ENCODE results near the gene HNRNPC. TPM values are rescaled to one million over a fixed set of nuclear protein-coding genes. Genes with fewer than 3 reads are reported as not detected.

Gene HNRNPC
- polyA plus RNA-seq, 1 donor (not counting 4 experiments of a cell fraction or from before 2014, with no cell fraction given), result 871 TPM

GRCh38 chr14:21268617-21269251 lies 508 bp downstream of the HNRNPC start:
- H3K9me3 ChIP-seq (ENCODE audit: control insufficient read depth, low read depth, low read length), result no peaks in the 10 kb centered on the region
- peaks cover 40% of the 10 kb centered on the region for H4K20me1 ChIP-seq (ENCODE audit: control insufficient read depth, extremely low read depth, insufficient read depth, low read length)
- H2AFZ ChIP-seq (ENCODE audit: control insufficient read depth, low read length), result no peak overlapping the region
- no peak for FAIRE-seq
- H3K4me2 ChIP-seq (ENCODE audit: control insufficient read depth, extremely low read depth, insufficient read depth, low read depth, low read length), result peak overlapping the region; percentile 97
- dilution Hi-C loops (cut with MboI; ENCODE audit: extremely low pct_ligation_motif_present, low sequenced_read_pairs), result no loop called here
- H3K27me3 ChIP-seq (ENCODE audit: control insufficient read depth, extremely low read depth, insufficient read depth, low read length), result no peaks in the 10 kb centered on the region
- H3K4me3 ChIP-seq (ENCODE audit: control insufficient read depth in 2 of 3, extremely low read depth in 1 of 3, insufficient read depth in 2 of 3, low read depth in 1 of 3, low read length in 3 of 3), result peak overlapping the region; percentile 84 to 97 (median 93)
- no peak for DNase-seq (ENCODE audit: low read depth, low spot score)
- peaks cover 32% of the 10 kb centered on the region for H3K4me1 ChIP-seq (ENCODE audit: control insufficient read depth, extremely low read depth, insufficient read depth, low read length)
- H3K79me2 ChIP-seq (ENCODE audit: control insufficient read depth, insufficient read depth, low read length), result peaks cover 52% of the 10 kb centered on the region
- H3K27ac ChIP-seq (ENCODE audit: control insufficient read depth, insufficient read depth, low read length), result peak overlapping the region; percentile 99
- peaks cover 0 to 17% of the 10 kb centered on the region in 2 experiments for H3K36me3 ChIP-seq (ENCODE audit: control insufficient read depth in 2 of 2, extremely low read depth in 1 of 2, insufficient read depth in 2 of 2, low read length in 2 of 2)
- peaks cover 1% of the 10 kb centered on the region for H3K9me1 ChIP-seq (ENCODE audit: control insufficient read depth, extremely low read depth, insufficient read depth, low read length)
- no peak for TF ChIP-seq EZH2 (IDR thresholded peaks at IDR 0.05; ENCODE audit: low read length)
- TF ChIP-seq CTCF (optimal IDR thresholded peaks at IDR 0.05 in 1 of 3, IDR thresholded peaks at IDR 0.05 in 1 of 3, conservative IDR thresholded peaks at IDR 0.05 in 1 of 3; ENCODE audit: extremely low read depth in 1 of 3, insufficient read depth in 2 of 3, low read length in 3 of 3), result no peak
- H3K9ac ChIP-seq (ENCODE audit: control insufficient read depth, extremely low read depth, insufficient read depth, low read length), result peak overlapping the region; percentile 100

- FAIRE-seq, result no peak
- no peaks in the 10 kb centered on the region for H3K27me3 ChIP-seq (ENCODE audit: control insufficient read depth, extremely low read depth, insufficient read depth, low read length)
- H3K9ac ChIP-seq (ENCODE audit: control insufficient read depth, extremely low read depth, insufficient read depth, low read length), result peak overlapping the region; percentile 100
- H3K36me3 ChIP-seq (ENCODE audit: control insufficient read depth in 2 of 2, extremely low read depth in 1 of 2, insufficient read depth in 2 of 2, low read length in 2 of 2), result peaks cover 5 to 22% of the 10 kb centered on the region in 2 experiments
- H3K4me1 ChIP-seq (ENCODE audit: control insufficient read depth, extremely low read depth, insufficient read depth, low read length), result peaks cover 39% of the 10 kb centered on the region
- peak overlapping the region; percentile 99 for H3K27ac ChIP-seq (ENCODE audit: control insufficient read depth, insufficient read depth, low read length)
- H3K79me2 ChIP-seq (ENCODE audit: control insufficient read depth, insufficient read depth, low read length), result peaks cover 59% of the 10 kb centered on the region
- H3K9me1 ChIP-seq (ENCODE audit: control insufficient read depth, extremely low read depth, insufficient read depth, low read length), result peaks cover 2% of the 10 kb centered on the region
- TF ChIP-seq EZH2 (IDR thresholded peaks at IDR 0.05; ENCODE audit: low read length) (no peak), CTCF (optimal IDR thresholded peaks at IDR 0.05 in 1 of 3, IDR thresholded peaks at IDR 0.05 in 1 of 3, conservative IDR thresholded peaks at IDR 0.05 in 1 of 3; ENCODE audit: extremely low read depth in 1 of 3, insufficient read depth in 2 of 3, low read length in 3 of 3) (no peak)
- no peaks in the 10 kb centered on the region for H3K9me3 ChIP-seq (ENCODE audit: control insufficient read depth, low read depth, low read length)
- peak overlapping the region; percentile 84 to 97 (median 93) for H3K4me3 ChIP-seq (ENCODE audit: control insufficient read depth in 2 of 3, extremely low read depth in 1 of 3, insufficient read depth in 2 of 3, low read depth in 1 of 3, low read length in 3 of 3)
- peak overlapping the region; percentile 97 for H3K4me2 ChIP-seq (ENCODE audit: control insufficient read depth, extremely low read depth, insufficient read depth, low read depth, low read length)
- no peak overlapping the region for H2AFZ ChIP-seq (ENCODE audit: control insufficient read depth, low read length)
- peaks cover 47% of the 10 kb centered on the region for H4K20me1 ChIP-seq (ENCODE audit: control insufficient read depth, extremely low read depth, insufficient read depth, low read length)
- DNase-seq (ENCODE audit: low read depth, low spot score), result no peak
- dilution Hi-C loops (cut with MboI; ENCODE audit: extremely low pct_ligation_motif_present, low sequenced_read_pairs), result no loop called here
Observed at GRCh38 chr14:21267886-21268616, 1.2 kb downstream of the HNRNPC start.
